ENCODE measurements around the gene OR6S1. TPM values are rescaled to one million over a fixed set of nuclear protein-coding genes. Genes with fewer than 3 reads are reported as not detected.

Gene OR6S1
- total and polyA plus RNA-seq, 4 donors, result not detected

DNA sequence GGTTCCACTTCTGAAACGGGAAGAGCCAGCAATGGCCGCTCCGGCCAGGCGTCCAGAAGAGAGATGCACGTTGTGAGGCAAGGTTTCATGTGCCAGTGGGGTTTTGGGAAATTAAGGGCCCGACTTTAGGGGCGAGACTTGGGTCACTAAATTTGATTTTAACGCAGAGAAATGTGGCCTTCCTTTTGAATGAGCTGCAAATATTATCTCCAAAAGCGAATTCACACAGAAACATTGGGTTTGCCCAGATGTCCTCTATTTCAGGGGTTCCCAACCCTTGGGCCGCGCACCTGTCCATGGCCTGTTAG, 40.6 kb upstream of the OR6S1 start:
- H3K4me1 ChIP-seq (ENCODE audit: control insufficient read depth in 4 of 4, insufficient read depth in 4 of 4, low read length in 3 of 4), result peaks cover 2 to 30% (median 18%) of the 10 kb centered on the region in 4 donors
- no peaks in the 10 kb centered on the region for H3K9me3 ChIP-seq (ENCODE audit: control insufficient read depth in 4 of 4, low read length in 3 of 4)
- H3K9ac ChIP-seq (ENCODE audit: low read depth in 1 of 2, low read length in 2 of 2), result peak overlapping the region; percentile 78 to 96
- 1% methylated on average over 11 of the region's 11 CpGs for WGBS
- no peak for DNase-seq (ENCODE audit: low spot score)
- peak overlapping the region; percentile 71 to 97 (median 74) for H3K4me3 ChIP-seq (ENCODE audit: low read depth in 1 of 3, low read length in 3 of 3)
- no peaks in the 10 kb centered on the region for H3K36me3 ChIP-seq (ENCODE audit: control insufficient read depth in 4 of 4, insufficient read depth in 3 of 4, low read depth in 1 of 4, low read length in 3 of 4)
- H3K27ac ChIP-seq (ENCODE audit: low read depth in 1 of 2, low read length in 2 of 2), result peak overlapping the region; percentile 95 to 97
- no peaks in the 10 kb centered on the region for H3K27me3 ChIP-seq (ENCODE audit: control insufficient read depth in 4 of 4, insufficient read depth in 4 of 4, low read length in 3 of 4)
- TF ChIP-seq YY1 (IDR thresholded peaks at IDR 0.05), result peak; percentile 76
- TF ChIP-seq JUND (IDR thresholded peaks at IDR 0.05), result no peak
- TF ChIP-seq FOXA1 (IDR thresholded peaks at IDR 0.05), result no peak

DNA sequence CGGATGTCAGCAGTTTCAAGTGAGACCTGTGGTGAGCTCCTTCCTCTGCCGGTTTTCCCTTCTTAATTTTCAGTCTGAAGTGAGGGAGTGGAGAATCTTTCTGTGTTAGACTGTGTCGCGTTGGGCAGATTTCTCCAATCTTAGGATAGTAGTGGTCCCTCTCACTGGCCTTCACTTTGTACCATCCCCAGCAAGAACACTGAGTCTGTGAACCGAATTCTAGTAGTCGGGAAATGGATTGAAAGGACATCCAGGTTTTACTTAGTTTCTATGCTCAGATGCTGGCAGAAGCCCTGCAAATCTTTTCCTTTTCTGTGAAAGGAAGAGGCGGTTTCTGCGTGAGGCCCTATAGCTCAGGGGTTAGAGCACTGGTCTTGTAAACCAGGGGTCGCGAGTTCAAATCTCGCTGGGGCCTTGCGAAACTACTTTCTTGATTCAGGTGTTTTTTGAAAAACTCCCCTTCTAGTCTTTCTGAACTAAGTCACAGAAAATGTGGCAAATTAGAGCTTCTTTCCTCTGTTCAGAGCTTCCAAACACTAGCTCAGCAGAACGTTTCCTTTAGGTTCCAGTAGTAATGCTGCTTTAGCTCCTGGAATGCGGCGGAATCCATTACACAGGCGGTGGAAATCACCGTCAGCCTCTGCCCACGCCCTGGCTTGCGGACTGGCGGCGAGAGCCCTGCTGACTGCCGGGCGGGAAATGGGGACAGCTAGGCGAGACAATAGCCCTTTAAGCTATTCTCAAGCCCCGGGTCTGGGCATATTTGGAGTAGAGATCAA, 40.0 kb upstream of the OR6S1 start:
- Histone ChIP-seq H3K36me3 (ENCODE audit: control insufficient read depth in 4 of 4, insufficient read depth in 3 of 4, low read depth in 1 of 4, low read length in 3 of 4) (no peaks in the 10 kb centered on the region), H3K9me3 (ENCODE audit: control insufficient read depth in 4 of 4, low read length in 3 of 4) (no peaks in the 10 kb centered on the region), H3K27me3 (ENCODE audit: control insufficient read depth in 4 of 4, insufficient read depth in 4 of 4, low read length in 3 of 4) (no peaks in the 10 kb centered on the region), H3K27ac (ENCODE audit: low read depth in 1 of 2, low read length in 2 of 2) (peak overlapping the region; percentile 95 to 97), H3K4me1 (ENCODE audit: control insufficient read depth in 4 of 4, insufficient read depth in 4 of 4, low read length in 3 of 4) (peaks cover 2 to 26% (median 16%) of the 10 kb centered on the region in 4 donors), H3K4me3 (ENCODE audit: low read depth in 1 of 3, low read length in 3 of 3) (peak overlapping the region; percentile 71 to 97 (median 74)), H3K9ac (ENCODE audit: low read depth in 1 of 2, low read length in 2 of 2) (peak overlapping the region; percentile 78 to 96)
- WGBS, result under 1% methylated on average over 25 of the region's 25 CpGs
- peak; percentile 81 for DNase-seq (ENCODE audit: low spot score)
- TF ChIP-seq, protein P1, sequence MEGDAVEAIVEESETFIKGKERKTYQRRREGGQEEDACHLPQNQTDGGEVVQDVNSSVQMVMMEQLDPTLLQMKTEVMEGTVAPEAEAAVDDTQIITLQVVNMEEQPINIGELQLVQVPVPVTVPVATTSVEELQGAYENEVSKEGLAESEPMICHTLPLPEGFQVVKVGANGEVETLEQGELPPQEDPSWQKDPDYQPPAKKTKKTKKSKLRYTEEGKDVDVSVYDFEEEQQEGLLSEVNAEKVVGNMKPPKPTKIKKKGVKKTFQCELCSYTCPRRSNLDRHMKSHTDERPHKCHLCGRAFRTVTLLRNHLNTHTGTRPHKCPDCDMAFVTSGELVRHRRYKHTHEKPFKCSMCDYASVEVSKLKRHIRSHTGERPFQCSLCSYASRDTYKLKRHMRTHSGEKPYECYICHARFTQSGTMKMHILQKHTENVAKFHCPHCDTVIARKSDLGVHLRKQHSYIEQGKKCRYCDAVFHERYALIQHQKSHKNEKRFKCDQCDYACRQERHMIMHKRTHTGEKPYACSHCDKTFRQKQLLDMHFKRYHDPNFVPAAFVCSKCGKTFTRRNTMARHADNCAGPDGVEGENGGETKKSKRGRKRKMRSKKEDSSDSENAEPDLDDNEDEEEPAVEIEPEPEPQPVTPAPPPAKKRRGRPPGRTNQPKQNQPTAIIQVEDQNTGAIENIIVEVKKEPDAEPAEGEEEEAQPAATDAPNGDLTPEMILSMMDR (IDR thresholded peaks at IDR 0.05; ENCODE audit: low read depth, low read length, missing input control), result no peak
- peak; percentile 36 for TF ChIP-seq FOXA1 (IDR thresholded peaks at IDR 0.05)
- peak in 1 of 2 donors; percentile 29 for TF ChIP-seq RAD21 (IDR thresholded peaks at IDR 0.05)
- TF ChIP-seq MAX (IDR thresholded peaks at IDR 0.05), result peak; percentile 50
- TF ChIP-seq JUND (IDR thresholded peaks at IDR 0.05), result no peak
- TF ChIP-seq FOXA2 (IDR thresholded peaks at IDR 0.05), result no peak
- no peak for TF ChIP-seq YY1 (IDR thresholded peaks at IDR 0.05)
- peak; percentile 26 to 51 for TF ChIP-seq RXRA (IDR thresholded peaks at IDR 0.05)
- no peak for TF ChIP-seq HNF4G (IDR thresholded peaks at IDR 0.05)
- peak; percentile 80 for TF ChIP-seq NR2F2 (IDR thresholded peaks at IDR 0.05)
- TF ChIP-seq, protein P2, sequence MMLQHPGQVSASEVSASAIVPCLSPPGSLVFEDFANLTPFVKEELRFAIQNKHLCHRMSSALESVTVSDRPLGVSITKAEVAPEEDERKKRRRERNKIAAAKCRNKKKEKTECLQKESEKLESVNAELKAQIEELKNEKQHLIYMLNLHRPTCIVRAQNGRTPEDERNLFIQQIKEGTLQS (IDR thresholded peaks at IDR 0.05), result peak; percentile 100
- no peak for TF ChIP-seq SP1 (IDR thresholded peaks at IDR 0.05)
- TF ChIP-seq EGR1 (IDR thresholded peaks at IDR 0.05; ENCODE audit: low read depth in 2 of 2), result peak in 1 of 2 donors; percentile 8
- no peak for TF ChIP-seq TAF1 (conservative IDR thresholded peaks at IDR 0.05)
- peak in 1 of 2 donors; percentile 41 for TF ChIP-seq GABPA (IDR thresholded peaks at IDR 0.05 in 1 of 2, conservative IDR thresholded peaks at IDR 0.05 in 1 of 2)
- TF ChIP-seq, protein P3, sequence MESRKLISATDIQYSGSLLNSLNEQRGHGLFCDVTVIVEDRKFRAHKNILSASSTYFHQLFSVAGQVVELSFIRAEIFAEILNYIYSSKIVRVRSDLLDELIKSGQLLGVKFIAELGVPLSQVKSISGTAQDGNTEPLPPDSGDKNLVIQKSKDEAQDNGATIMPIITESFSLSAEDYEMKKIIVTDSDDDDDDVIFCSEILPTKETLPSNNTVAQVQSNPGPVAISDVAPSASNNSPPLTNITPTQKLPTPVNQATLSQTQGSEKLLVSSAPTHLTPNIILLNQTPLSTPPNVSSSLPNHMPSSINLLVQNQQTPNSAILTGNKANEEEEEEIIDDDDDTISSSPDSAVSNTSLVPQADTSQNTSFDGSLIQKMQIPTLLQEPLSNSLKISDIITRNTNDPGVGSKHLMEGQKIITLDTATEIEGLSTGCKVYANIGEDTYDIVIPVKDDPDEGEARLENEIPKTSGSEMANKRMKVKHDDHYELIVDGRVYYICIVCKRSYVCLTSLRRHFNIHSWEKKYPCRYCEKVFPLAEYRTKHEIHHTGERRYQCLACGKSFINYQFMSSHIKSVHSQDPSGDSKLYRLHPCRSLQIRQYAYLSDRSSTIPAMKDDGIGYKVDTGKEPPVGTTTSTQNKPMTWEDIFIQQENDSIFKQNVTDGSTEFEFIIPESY (IDR thresholded peaks at IDR 0.05), result peak; percentile 52
- peak; percentile 29 to 32 for TF ChIP-seq HNF4A (conservative IDR thresholded peaks at IDR 0.05)
- no peak for TF ChIP-seq REST (IDR thresholded peaks at IDR 0.05)
